HepG2 (cell line): Measurements from ENCODE around the gene SSMEM1.

Experiments used
- BRCA1 ChIP-seq: sonication (generic); formaldehyde crosslinking; IDR thresholded peaks from 2 replicates; pipeline ENCODE4 v1.4.0; 2020; ENCODE audit warnings: missing genetic modification reagents
- FOXK2 ChIP-seq: fragments of 450-650 bp; IDR thresholded peaks from 2 replicates; pipeline ENCODE4 v1.6.1; 2016
- GRHL1 ChIP-seq: sonication (generic); formaldehyde crosslinking; conservative IDR thresholded peaks from 2 replicates; pipeline ENCODE4 v1.8.0; 2022; ENCODE audit warnings: missing genetic modification reagents
- POLR2AphosphoS5 ChIP-seq: IDR thresholded peaks from 2 replicates; pipeline ENCODE4 v1.6.1; 2012; ENCODE audit warnings: low read depth, low read length
- TCF7L2 ChIP-seq: IDR thresholded peaks from 2 replicates; pipeline ENCODE4 v1.6.1; 2011; ENCODE audit warnings: mild to moderate bottlenecking, low read depth, low read length, moderate library complexity
- ZBTB20 ChIP-seq: sonication (generic); formaldehyde crosslinking; IDR thresholded peaks from 2 replicates; pipeline ENCODE4 v1.8.1; 2023; ENCODE audit warnings: missing genetic modification reagents, low read depth, mild to moderate bottlenecking, borderline replicate concordance
- ZBTB8A ChIP-seq: sonication (generic); formaldehyde crosslinking; IDR thresholded peaks from 2 replicates; pipeline ENCODE4 v1.4.0; 2020; ENCODE audit warnings: mild to moderate bottlenecking, low read depth, missing genetic modification reagents, borderline replicate concordance
- ZNF589 ChIP-seq: sonication (generic); formaldehyde crosslinking; conservative IDR thresholded peaks from 2 replicates; pipeline ENCODE4 v1.8.0; 2022; ENCODE audit warnings: mild to moderate bottlenecking, moderate library complexity, missing genetic modification reagents
- TF ChIP-seq, protein P1 (sequence below): sonication (generic); formaldehyde crosslinking; IDR thresholded peaks from 2 replicates; pipeline ENCODE4 v1.5.0; 2020; ENCODE audit warnings: mild to moderate bottlenecking, low read depth, missing genetic modification reagents, borderline replicate concordance
- TF ChIP-seq, protein P2 (sequence below): IDR thresholded peaks from 2 replicates; pipeline ENCODE4 v1.6.1; 2016; ENCODE audit warnings: missing genetic modification reagents, missing compliant biosample characterization

DNA sequence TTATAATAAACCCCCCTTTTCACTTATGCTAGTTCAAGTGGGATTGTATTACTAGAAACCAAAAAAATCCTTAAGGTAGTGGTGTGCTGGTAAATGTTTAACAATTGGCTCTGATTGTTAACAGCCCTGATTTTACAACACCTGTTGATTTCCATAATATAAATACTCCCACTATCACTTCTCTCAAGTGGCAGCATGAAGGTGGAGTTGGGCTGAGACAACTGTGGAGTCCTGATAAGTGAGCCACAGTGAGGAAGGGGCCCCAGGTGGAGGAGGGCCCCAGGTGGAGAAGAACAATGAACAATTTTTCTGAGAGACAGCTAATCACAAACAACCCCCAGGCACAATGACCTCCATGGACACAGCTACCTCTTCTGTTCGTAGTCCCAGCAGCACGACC lies 26.4 kb downstream of the SSMEM1 start:
- TF ChIP-seq TCF7L2 (no peak), POLR2AphosphoS5 (no peak), FOXK2 (no peak), ZBTB8A (CRISPR knock-in tag) (no peak), BRCA1 (CRISPR knock-in tag) (no peak), ZBTB20 (CRISPR knock-in tag) (no peak), ZNF589 (no peak), GRHL1 (CRISPR knock-in tag) (no peak)
- TF ChIP-seq, protein P1, sequence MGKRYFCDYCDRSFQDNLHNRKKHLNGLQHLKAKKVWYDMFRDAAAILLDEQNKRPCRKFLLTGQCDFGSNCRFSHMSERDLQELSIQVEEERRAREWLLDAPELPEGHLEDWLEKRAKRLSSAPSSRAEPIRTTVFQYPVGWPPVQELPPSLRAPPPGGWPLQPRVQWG (CRISPR knock-in tag) = no peak
- TF ChIP-seq, protein P2, sequence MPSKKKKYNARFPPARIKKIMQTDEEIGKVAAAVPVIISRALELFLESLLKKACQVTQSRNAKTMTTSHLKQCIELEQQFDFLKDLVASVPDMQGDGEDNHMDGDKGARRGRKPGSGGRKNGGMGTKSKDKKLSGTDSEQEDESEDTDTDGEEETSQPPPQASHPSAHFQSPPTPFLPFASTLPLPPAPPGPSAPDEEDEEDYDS (CRISPR knock-in tag) = no peak
